Activated T-helper 2 cell treated with anti-CD3 and anti-CD28 coated beads, Interferon-gamma antibody, Interleukin-2, Interleukin-4, amounts not matched to agents 10 μg/mL and 5 μg/mL and 100 μg/mL, durations not matched to agents 14 hours and 24 hours and 36 hours (primary cell): ENCODE data around the gene SKOR1. TPM values are rescaled to one million over a fixed set of nuclear protein-coding genes. Genes with fewer than 3 reads are reported as not detected.
A peak's percentile ranks its signal among the peaks of the same experiment; 100 is the strongest.

ENCODE experiments used
- DNase-seq: peaks from one replicate; pipeline ENCODE4 v3.0.0; 2021; ENCODE audit warnings: low spot score
- H3K27ac Mint-ChIP-seq: one replicate; pipeline ENCODE4 v1.8.0; 2021; ENCODE audit warnings: mixed read lengths
- H3K27me3 Mint-ChIP-seq: one replicate; pipeline ENCODE4 v1.8.0; 2021; ENCODE audit warnings: low read depth, mixed read lengths
- H3K36me3 Mint-ChIP-seq: one replicate; pipeline ENCODE4 v1.8.0; 2021; ENCODE audit warnings: low read depth, mixed read lengths
- H3K4me1 Mint-ChIP-seq: one replicate; pipeline ENCODE4 v1.8.0; 2021; ENCODE audit warnings: low read depth, mixed read lengths
- H3K4me3 Mint-ChIP-seq: one replicate; pipeline ENCODE4 v1.8.0; 2021; ENCODE audit warnings: low read depth, mild to moderate bottlenecking, moderate library complexity, mixed read lengths
- H3K9me3 Mint-ChIP-seq: one replicate; pipeline ENCODE4 v1.8.0; 2021; ENCODE audit warnings: mixed read lengths
- intact Hi-C: fragments of 100-400 bp; cut with micrococcal nuclease; formaldehyde crosslinking; loops from one replicate; pipeline ENCODE4 v1.15.1; 2023
- total RNA-seq: library from RNA; stranded (reverse); gene quantifications from 2 replicates; pipeline ENCODE4 v1.2.3, GENCODE V29; 2022

Gene SKOR1
- total RNA-seq, 1 donor from 2014 or later, result 0.21 TPM

GRCh38 chr15:67813104-67813634 lies 12.1 kb upstream of the SKOR1 start:
- H3K36me3 Mint-ChIP-seq, result no peaks in the 10 kb centered on the region

GRCh38 chr15:67815036-67815592 lies 10.2 kb upstream of the SKOR1 start:
- intact Hi-C loops, result loop anchor here (5.0 kb wide), 1 partner anchor 358 kb away; no protein-coding TSS in a partner anchor
- Mint-ChIP-seq H3K27ac (no peak overlapping the region), H3K4me1 (no peaks in the 10 kb centered on the region), H3K27me3 (peaks cover 33% of the 10 kb centered on the region), H3K4me3 (no peak overlapping the region), H3K36me3 (no peaks in the 10 kb centered on the region), H3K9me3 (no peaks in the 10 kb centered on the region)
- no peak for DNase-seq

More at GRCh38 chr15:67813104-67813634, 12.1 kb upstream of the SKOR1 start:
- intact Hi-C loops, result no loop called here
- DNase-seq, result no peak
- Mint-ChIP-seq H3K4me1 (no peaks in the 10 kb centered on the region), H3K4me3 (no peak overlapping the region), H3K9me3 (no peaks in the 10 kb centered on the region), H3K27me3 (peaks cover 19% of the 10 kb centered on the region), H3K27ac (no peak overlapping the region)

- peaks cover 47% of the 10 kb centered on the region for H3K27me3 Mint-ChIP-seq
- no peaks in the 10 kb centered on the region for H3K9me3 Mint-ChIP-seq
- H3K36me3 Mint-ChIP-seq, result no peaks in the 10 kb centered on the region
- DNase-seq, result no peak
- no peak overlapping the region for H3K27ac Mint-ChIP-seq
- intact Hi-C loops, result loop anchor here (5.0 kb wide), 1 partner anchor 359 kb away; no protein-coding TSS in a partner anchor
- no peak overlapping the region for H3K4me3 Mint-ChIP-seq
- H3K4me1 Mint-ChIP-seq, result peaks cover 2% of the 10 kb centered on the region
Observed at GRCh38 chr15:67816668-67817067, 8.6 kb upstream of the SKOR1 start.

- Mint-ChIP-seq H3K4me3 (no peak overlapping the region), H3K9me3 (no peaks in the 10 kb centered on the region), H3K27ac (no peak overlapping the region), H3K36me3 (no peaks in the 10 kb centered on the region), H3K27me3 (peaks cover 58% of the 10 kb centered on the region), H3K4me1 (peaks cover 2% of the 10 kb centered on the region)
- intact Hi-C loops, result loop anchor here (5.0 kb wide), 1 partner anchor 361 kb away; no protein-coding TSS in a partner anchor
- DNase-seq, result no peak
Observed at GRCh38 chr15:67818464-67818863, 6.8 kb upstream of the SKOR1 start.

GRCh38 chr15:67819636-67820035 lies 5.7 kb upstream of the SKOR1 start:
- peaks cover 8% of the 10 kb centered on the region for H3K4me1 Mint-ChIP-seq
- no peak overlapping the region for H3K4me3 Mint-ChIP-seq
- peaks cover 68% of the 10 kb centered on the region for H3K27me3 Mint-ChIP-seq
- no peak overlapping the region for H3K27ac Mint-ChIP-seq
- intact Hi-C loops, result loop anchor here (5.0 kb wide), 1 partner anchor 362 kb away; no protein-coding TSS in a partner anchor
- DNase-seq, result no peak
- H3K36me3 Mint-ChIP-seq, result no peaks in the 10 kb centered on the region
- H3K9me3 Mint-ChIP-seq, result no peaks in the 10 kb centered on the region

- no peak overlapping the region for H3K4me3 Mint-ChIP-seq
- H3K9me3 Mint-ChIP-seq, result no peaks in the 10 kb centered on the region
- no peak for DNase-seq
- no peak overlapping the region for H3K27ac Mint-ChIP-seq
- no peaks in the 10 kb centered on the region for H3K36me3 Mint-ChIP-seq
- H3K27me3 Mint-ChIP-seq, result peaks cover 73% of the 10 kb centered on the region
- intact Hi-C loops, result no loop called here
- H3K4me1 Mint-ChIP-seq, result peaks cover 8% of the 10 kb centered on the region
Observed at GRCh38 chr15:67820122-67820991, 5.0 kb upstream of the SKOR1 start.

- DNase-seq, result no peak
- Mint-ChIP-seq H3K27me3 (peaks cover 81% of the 10 kb centered on the region), H3K4me3 (no peak overlapping the region), H3K27ac (peak overlapping the region; percentile 55), H3K36me3 (peaks cover 3% of the 10 kb centered on the region), H3K9me3 (no peaks in the 10 kb centered on the region), H3K4me1 (peaks cover 11% of the 10 kb centered on the region)
- intact Hi-C loops, result no loop called here
Observed at GRCh38 chr15:67820992-67821783, 4.1 kb upstream of the SKOR1 start.

GRCh38 chr15:67821784-67822440 lies 3.4 kb upstream of the SKOR1 start:
- no peak for DNase-seq
- peak overlapping the region; percentile 55 for H3K27ac Mint-ChIP-seq
- no peak overlapping the region for H3K4me3 Mint-ChIP-seq
- no peaks in the 10 kb centered on the region for H3K9me3 Mint-ChIP-seq
- H3K36me3 Mint-ChIP-seq, result peaks cover 3% of the 10 kb centered on the region
- H3K4me1 Mint-ChIP-seq, result peaks cover 13% of the 10 kb centered on the region
- intact Hi-C loops, result no loop called here
- H3K27me3 Mint-ChIP-seq, result peaks cover 79% of the 10 kb centered on the region

- intact Hi-C loops, result no loop called here
Observed at GRCh38 chr15:67822537-67823313, 2.6 kb upstream of the SKOR1 start.

GRCh38 chr15:67823314-67824196 lies 1.8 kb upstream of the SKOR1 start:
- Mint-ChIP-seq H3K4me1 (peaks cover 15% of the 10 kb centered on the region), H3K9me3 (no peaks in the 10 kb centered on the region), H3K27ac (peak overlapping the region; percentile 51), H3K27me3 (peaks cover 68% of the 10 kb centered on the region), H3K4me3 (peak overlapping the region; percentile 55), H3K36me3 (peaks cover 3% of the 10 kb centered on the region)
- no peak for DNase-seq
- intact Hi-C loops, result no loop called here

More at GRCh38 chr15:67822537-67823313, 2.6 kb upstream of the SKOR1 start:
- no peak for DNase-seq
- no peak overlapping the region for H3K27ac Mint-ChIP-seq
- peaks cover 3% of the 10 kb centered on the region for H3K36me3 Mint-ChIP-seq
- H3K27me3 Mint-ChIP-seq, result peaks cover 72% of the 10 kb centered on the region
- H3K9me3 Mint-ChIP-seq, result no peaks in the 10 kb centered on the region
- peaks cover 13% of the 10 kb centered on the region for H3K4me1 Mint-ChIP-seq
- no peak overlapping the region for H3K4me3 Mint-ChIP-seq
